H1 (cell line): ENCODE measurements around the gene LFNG. TPM values are rescaled to one million over a fixed set of nuclear protein-coding genes. Genes with fewer than 3 reads are reported as not detected.

Source experiments
- BCL11A ChIP-seq, 2 experiments: IDR thresholded peaks; one replicate each; pipeline ENCODE4 v1.6.1; 2011; ENCODE audit warnings: low read depth in 2 of 2, low read length in 2 of 2, mild to moderate bottlenecking in 2 of 2
- CTCF ChIP-seq, 3 experiments: IDR thresholded peaks; 1 replicate in 2 of 3; 2 replicates in 1 of 3; pipeline versions ENCODE4 v1.5.1 to v1.6.1; 2011; ENCODE audit warnings: low read length in 3 of 3, mild to moderate bottlenecking in 3 of 3, inconsistent platforms in 2 of 3, low read depth in 1 of 3, moderate library complexity in 1 of 3; ENCODE audit not compliant: insufficient read depth in 1 of 3; ENCODE audit errors: control extremely low read depth in 1 of 3
- E2F6 ChIP-seq: IDR thresholded peaks from 2 replicates; pipeline ENCODE4 v1.6.1; 2012; ENCODE audit warnings: inconsistent platforms
- POLR2AphosphoS5 ChIP-seq: IDR thresholded peaks from 2 replicates; pipeline ENCODE4 v1.6.1; 2011; ENCODE audit warnings: low read depth, low read length
- SIRT6 ChIP-seq: IDR thresholded peaks from one replicate; pipeline ENCODE4 v1.7.1; 2012; ENCODE audit warnings: low read length, inconsistent platforms
- SP1 ChIP-seq: IDR thresholded peaks from 2 replicates; pipeline ENCODE4 v1.6.1; 2011; ENCODE audit warnings: low read depth, low read length
- polyA plus RNA-seq, 7 experiments: library from polyadenylated mRNA; depleted of rRNA in 3 of 7; stranded (reverse) in 5 of 7; unstranded in 2 of 7; fragments of >200 nt in 5 of 7; fragments of 200-250 nt in 2 of 7; gene quantifications; 1 replicate in 5 of 7; 2 replicates in 1 of 7; 4 replicates in 1 of 7; pipeline versions ENCODE4 v1.2.1 to v1.2.3, GENCODE V29; 2011 to 2013; ENCODE audit warnings: missing spikeins in 2 of 7, mixed read lengths in 2 of 7
- total RNA-seq: library from RNA; stranded (reverse); fragmentation: NEBNext Ultra II Directional; extraction: Animal tissue kit (Norgen Biotek cat#: 25700); gene quantifications from 2 replicates; pipeline ENCODE4 v1.2.1, GENCODE V29; 2021

The LFNG gene
- total and polyA plus RNA-seq, 2 of the 8 experiments (the other 6 are each of a cell fraction or from before 2014, with no cell fraction given): 31.6 to 35.6 TPM

GRCh38 chr7:2544541-2545188 is 25.1 kb downstream of the LFNG start (continued):
- TF ChIP-seq POLR2AphosphoS5 (no peak), E2F6 (no peak), CTCF (IDR thresholded peaks at IDR 0.05; ENCODE audit: control extremely low read depth in 1 of 3, insufficient read depth in 1 of 3, low read depth in 1 of 3, low read length in 3 of 3) (no peak), BCL11A (IDR thresholded peaks at IDR 0.05; ENCODE audit: low read depth in 2 of 2, low read length in 2 of 2) (no peak), SIRT6 (no peak), SP1 (no peak)
